Measurements from ENCODE around the gene KCNMA1.

Gene KCNMA1

DNA sequence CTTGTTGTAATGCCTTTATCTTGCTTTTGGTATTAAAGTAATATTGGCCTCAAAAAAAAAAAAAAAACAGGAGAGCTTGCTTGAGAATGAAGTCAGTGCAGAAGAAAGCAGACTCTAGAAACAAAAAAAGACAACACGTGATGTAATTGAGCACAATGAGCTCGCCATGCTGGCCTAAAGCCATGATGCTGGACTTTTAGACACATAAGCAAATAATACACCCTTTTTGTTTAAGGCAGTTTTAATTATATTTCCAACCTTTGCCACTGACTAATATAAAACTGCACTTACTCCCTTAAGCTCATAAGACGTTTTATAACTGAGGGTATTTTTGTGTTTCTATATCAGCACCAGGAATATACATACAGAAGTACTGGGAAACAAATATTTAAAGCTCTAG lies 798.3 kb downstream of the KCNMA1 start:
- no peak for DNase-seq

DNA sequence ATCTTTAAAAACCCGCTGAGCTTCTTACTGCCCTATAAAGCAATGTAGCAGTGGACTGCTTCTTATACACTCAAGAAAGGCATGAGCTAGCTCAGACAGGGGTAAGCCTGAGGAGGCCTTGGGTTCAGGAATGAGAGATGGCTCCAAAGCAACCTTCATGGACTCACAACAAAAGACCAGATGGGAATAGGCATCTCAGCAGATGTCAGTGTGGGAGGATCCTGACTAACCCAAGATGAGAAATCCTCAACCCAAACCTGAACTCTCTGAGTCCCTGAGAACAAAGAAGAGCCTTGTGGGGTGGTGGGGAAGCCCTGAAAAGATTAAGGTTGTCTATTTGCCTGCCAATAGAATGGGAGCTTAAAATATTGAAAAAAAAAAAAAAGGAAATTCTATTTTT lies 807.4 kb downstream of the KCNMA1 start:
- no peak for DNase-seq

DNA sequence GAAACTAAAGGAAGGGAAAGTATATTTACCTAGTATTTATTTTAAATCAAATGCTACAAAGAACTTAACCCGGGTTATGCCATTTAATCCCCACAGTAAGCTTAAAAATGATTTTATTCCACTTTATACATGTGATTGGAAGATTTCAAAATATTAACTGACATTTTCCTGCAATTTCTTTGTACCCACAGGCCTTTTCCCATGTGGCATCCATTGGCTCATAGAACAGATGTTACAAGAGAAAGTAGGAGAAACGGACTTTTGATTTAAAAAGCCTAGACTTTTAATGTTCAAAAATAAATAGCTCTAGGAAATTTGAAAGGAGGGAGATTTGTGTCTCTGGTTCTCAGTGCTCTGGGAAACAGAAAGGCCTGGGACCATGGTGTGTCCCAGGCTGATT lies 807.9 kb downstream of the KCNMA1 start:
- no peak for DNase-seq
